Vagina (tissue), 2 donors: ENCODE data around the gene IMMP2L.

Source experiments
- POLR2A ChIP-seq, 2 donors: fragments of 450-650 bp; IDR thresholded peaks; one replicate each; pipeline ENCODE4 v1.6.1; 2017; ENCODE audit warnings: antibody characterized with exemption in 2 of 2, mild to moderate bottlenecking in 2 of 2, moderate library complexity in 2 of 2
- POLR2AphosphoS5 ChIP-seq, 2 donors: sonication (generic); formaldehyde crosslinking; IDR thresholded peaks; one replicate each; pipeline ENCODE4 v1.9.0; 2017; ENCODE audit warnings: antibody characterized with exemption in 2 of 2, mild to moderate bottlenecking in 2 of 2, low read depth in 1 of 2; ENCODE audit not compliant: insufficient read depth in 1 of 2
- TF ChIP-seq, protein P1 (sequence below), 3 experiments: fragments of 450-650 bp in 2 of 3; fragments of 200-600 bp in 1 of 3; sonication (generic) in 1 of 3; IDR thresholded peaks; one replicate each; pipeline ENCODE4 v1.5.1; 2017 to 2019; ENCODE audit warnings: antibody characterized with exemption in 3 of 3, mild to moderate bottlenecking in 2 of 3, moderate library complexity in 2 of 3

DNA sequence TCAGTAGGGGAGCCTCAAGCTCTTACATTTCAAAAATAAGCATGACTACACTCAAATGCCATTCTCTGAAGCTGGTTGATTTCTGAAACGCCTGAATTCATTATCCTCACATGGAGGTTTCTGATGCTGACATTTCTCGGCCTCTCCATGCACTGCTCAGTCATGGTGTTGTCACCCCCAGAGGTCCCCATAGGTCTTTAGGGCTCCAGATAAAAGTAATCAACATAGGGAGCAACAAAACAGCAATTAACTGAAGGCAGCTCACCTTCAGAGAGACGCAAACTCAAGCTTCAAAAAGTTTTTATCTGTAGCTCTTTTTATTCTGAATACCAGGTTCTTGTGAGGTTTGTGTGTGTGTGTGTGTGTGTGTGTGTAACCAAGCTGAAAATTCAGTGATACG lies 694.5 kb downstream of the IMMP2L start:
- TF ChIP-seq, protein P1, sequence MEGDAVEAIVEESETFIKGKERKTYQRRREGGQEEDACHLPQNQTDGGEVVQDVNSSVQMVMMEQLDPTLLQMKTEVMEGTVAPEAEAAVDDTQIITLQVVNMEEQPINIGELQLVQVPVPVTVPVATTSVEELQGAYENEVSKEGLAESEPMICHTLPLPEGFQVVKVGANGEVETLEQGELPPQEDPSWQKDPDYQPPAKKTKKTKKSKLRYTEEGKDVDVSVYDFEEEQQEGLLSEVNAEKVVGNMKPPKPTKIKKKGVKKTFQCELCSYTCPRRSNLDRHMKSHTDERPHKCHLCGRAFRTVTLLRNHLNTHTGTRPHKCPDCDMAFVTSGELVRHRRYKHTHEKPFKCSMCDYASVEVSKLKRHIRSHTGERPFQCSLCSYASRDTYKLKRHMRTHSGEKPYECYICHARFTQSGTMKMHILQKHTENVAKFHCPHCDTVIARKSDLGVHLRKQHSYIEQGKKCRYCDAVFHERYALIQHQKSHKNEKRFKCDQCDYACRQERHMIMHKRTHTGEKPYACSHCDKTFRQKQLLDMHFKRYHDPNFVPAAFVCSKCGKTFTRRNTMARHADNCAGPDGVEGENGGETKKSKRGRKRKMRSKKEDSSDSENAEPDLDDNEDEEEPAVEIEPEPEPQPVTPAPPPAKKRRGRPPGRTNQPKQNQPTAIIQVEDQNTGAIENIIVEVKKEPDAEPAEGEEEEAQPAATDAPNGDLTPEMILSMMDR (IDR thresholded peaks at IDR 0.05) = no peak
- no peak for TF ChIP-seq POLR2A (IDR thresholded peaks at IDR 0.05)
- no peak for TF ChIP-seq POLR2AphosphoS5 (IDR thresholded peaks at IDR 0.05; ENCODE audit: insufficient read depth in 1 of 2, low read depth in 1 of 2)
